Spleen (tissue), 7 donors: ENCODE data around the gene LGALS12.

Experiments used
- CTCF ChIP-seq, 11 experiments: fragments of 200-600 bp in 7 of 11; fragments of 450-650 bp in 4 of 11; sonication (generic) in 4 of 11; IDR thresholded peaks in 8 of 11; conservative IDR thresholded peaks in 3 of 11; 1 replicate in 7 of 11; 2 replicates in 4 of 11; pipeline versions ENCODE4 v1.4.0 to v1.8.0; 2016 to 2021; ENCODE audit warnings: antibody characterized with exemption in 11 of 11, inconsistent platforms in 4 of 11, mild to moderate bottlenecking in 1 of 11
- POLR2A ChIP-seq, 3 donors: fragments of 450-650 bp; IDR thresholded peaks; one replicate each; pipeline ENCODE4 v1.5.1; 2017; ENCODE audit warnings: antibody characterized with exemption in 3 of 3, mild to moderate bottlenecking in 1 of 3
- POLR2AphosphoS5 ChIP-seq, 3 donors: sonication (generic); formaldehyde crosslinking; IDR thresholded peaks; one replicate each; pipeline ENCODE4 v1.5.1; 2017; ENCODE audit warnings: antibody characterized with exemption in 3 of 3
- donor health status: DM: no; HTN: no; CAD: no; lungs with moderate emphysema.
- donor health status: DM: no; HTN: no; CAD: no.
- donor health status: DM: no; HTN: no; CAD: no.

GRCh38 chr11:63493127-63493526, 12.8 kb upstream of the LGALS12 start:
- TF ChIP-seq CTCF (IDR thresholded peaks at IDR 0.05 in 8 of 11, conservative IDR thresholded peaks at IDR 0.05 in 3 of 11) (no peak), POLR2A (IDR thresholded peaks at IDR 0.05) (no peak), POLR2AphosphoS5 (IDR thresholded peaks at IDR 0.05) (no peak)
